ENCODE results near the gene SPATS2L.

SPATS2L gene

GRCh38 chr2:200317975-200318374, 11.5 kb downstream of the SPATS2L start:
- no peak for DNase-seq (ENCODE audit: low read depth)
- no peak overlapping the region for H3K4me3 ChIP-seq (ENCODE audit: control insufficient read depth, low read depth, low read length)
- TF ChIP-seq CTCF (IDR thresholded peaks at IDR 0.05; ENCODE audit: control insufficient read depth, insufficient read depth, low read depth, low read length, missing control alignments), result no peak

DNA sequence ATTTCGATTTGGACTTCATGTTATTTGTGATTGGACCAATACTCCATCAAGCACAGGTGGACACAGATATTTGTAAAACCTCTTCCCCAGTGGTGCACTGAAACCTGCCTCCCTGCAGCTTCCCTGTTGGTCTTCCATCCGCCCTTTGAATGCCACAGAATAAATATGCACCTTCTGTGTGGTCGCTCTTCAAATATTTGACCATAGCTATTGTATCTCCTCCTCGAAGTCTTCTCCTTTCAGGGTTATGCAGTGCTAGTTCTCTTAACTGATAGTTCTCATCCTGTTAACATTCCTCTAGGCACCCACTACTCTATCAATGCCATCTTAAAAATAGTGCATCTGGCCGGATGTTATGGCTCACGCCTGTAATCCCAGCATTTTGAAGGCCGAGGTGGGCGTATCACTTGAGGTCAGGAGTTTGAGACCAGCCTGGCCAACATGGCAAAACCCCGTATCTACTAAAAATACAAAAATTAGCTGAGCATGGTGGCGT, 12.5 kb downstream of the SPATS2L start:
- H3K4me3 ChIP-seq (ENCODE audit: control insufficient read depth, low read depth, low read length), result no peak overlapping the region
- no peak for TF ChIP-seq CTCF (IDR thresholded peaks at IDR 0.05; ENCODE audit: control insufficient read depth, insufficient read depth, low read depth, low read length, missing control alignments)
- DNase-seq (ENCODE audit: low read depth), result no peak

GRCh38 chr2:200319548-200320337, 13.2 kb downstream of the SPATS2L start:
- no peak for TF ChIP-seq CTCF (IDR thresholded peaks at IDR 0.05; ENCODE audit: control insufficient read depth, insufficient read depth, low read depth, low read length, missing control alignments)
- no peak overlapping the region for H3K4me3 ChIP-seq (ENCODE audit: control insufficient read depth, low read depth, low read length)
- DNase-seq (ENCODE audit: low read depth), result no peak

DNA sequence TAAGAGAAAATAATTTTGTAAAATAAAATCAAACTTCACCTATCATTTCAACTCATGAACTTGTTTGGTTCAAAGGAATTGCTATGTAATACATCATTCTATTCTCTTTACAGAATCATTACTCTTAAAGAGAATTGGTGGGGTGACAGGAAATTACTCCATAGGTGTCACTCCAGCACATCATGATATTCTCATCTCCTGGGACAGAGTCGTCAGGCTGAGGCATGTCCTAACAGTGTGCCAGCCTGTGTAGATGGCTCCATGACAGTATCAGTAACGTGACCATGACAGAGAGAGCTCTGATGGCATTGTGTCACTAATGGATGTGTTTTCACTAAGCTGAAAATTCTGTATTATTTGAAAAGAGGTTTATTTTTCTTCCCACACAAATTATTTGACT, 13.9 kb downstream of the SPATS2L start:
- DNase-seq (ENCODE audit: low read depth), result no peak
- no peak for TF ChIP-seq CTCF (IDR thresholded peaks at IDR 0.05; ENCODE audit: control insufficient read depth, insufficient read depth, low read depth, low read length, missing control alignments)
- no peak overlapping the region for H3K4me3 ChIP-seq (ENCODE audit: control insufficient read depth, low read depth, low read length)

DNA sequence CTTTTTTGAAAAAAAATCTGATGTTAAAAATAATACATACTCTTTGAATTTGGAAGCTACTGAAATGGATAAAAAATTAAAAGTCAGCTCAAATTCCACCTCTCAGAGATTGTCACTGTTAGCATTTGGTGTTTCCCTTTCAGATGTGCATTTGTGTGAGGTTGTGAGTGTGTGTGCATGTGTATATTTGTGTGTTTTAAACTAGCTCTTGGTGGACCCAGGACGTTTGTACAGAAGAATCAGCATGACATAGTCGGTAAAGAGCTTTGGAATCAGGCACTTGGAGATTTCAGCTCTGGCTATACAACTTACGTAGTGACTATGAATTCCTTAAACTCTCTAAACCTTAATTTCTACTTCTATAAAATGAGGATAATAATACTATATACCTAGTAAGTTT, 14.5 kb downstream of the SPATS2L start:
- TF ChIP-seq CTCF (IDR thresholded peaks at IDR 0.05; ENCODE audit: control insufficient read depth, insufficient read depth, low read depth, low read length, missing control alignments), result no peak
- DNase-seq (ENCODE audit: low read depth), result no peak
- H3K4me3 ChIP-seq (ENCODE audit: control insufficient read depth, low read depth, low read length), result no peak overlapping the region

GRCh38 chr2:200321780-200322534, 15.5 kb downstream of the SPATS2L start:
- no peak overlapping the region for H3K4me3 ChIP-seq (ENCODE audit: control insufficient read depth, low read depth, low read length)
- no peak for DNase-seq (ENCODE audit: low read depth)
- no peak for TF ChIP-seq CTCF (IDR thresholded peaks at IDR 0.05; ENCODE audit: control insufficient read depth, insufficient read depth, low read depth, low read length, missing control alignments)
